ENCODE results near the gene NAA80. TPM values are rescaled to one million over a fixed set of nuclear protein-coding genes. Genes with fewer than 3 reads are reported as not detected.

Gene NAA80
- polyA plus RNA-seq, 3 donors: 2.3 to 21.3 (median 4.6) TPM

GRCh38 chr3:50345586-50346234 is 46.5 kb upstream of the NAA80 start, which contains the start of gene ZMYND10:
Gene ZMYND10, minus strand, starts transcription at chr3:50345732. Its CDS starts 153 bp downstream, at chr3:50345579.
- H3K36me3 ChIP-seq (replicated peaks in 1 of 2; ENCODE audit: control insufficient read depth in 1 of 2, insufficient read depth in 2 of 2, low read length in 2 of 2): peaks cover 9 to 16% of the 10 kb centered on the region in 2 donors
- no peak within 1 kb of the TSS for H3K9ac ChIP-seq (ENCODE audit: insufficient read depth, low read length, poor library complexity, severe bottlenecking)
- Mint-ChIP-seq H3K9me3 (no peaks in the 10 kb centered on the region), H3K27me3 (ENCODE audit: low read depth in 3 of 3) (no peaks in the 10 kb centered on the region), H3K4me1 (peaks cover 79% of the 10 kb centered on the region), H3K36me3 (peaks cover 17 to 18% of the 10 kb centered on the region in 2 donors), H3K4me3 (peak within 1 kb of the TSS; percentile 80 to 90), H3K27ac (peak within 1 kb of the TSS; percentile 70 to 89 (median 82))
- peak within 1 kb of the TSS; percentile 83 for H3K4me2 ChIP-seq (replicated peaks; ENCODE audit: extremely low read depth, low read length, poor library complexity, severe bottlenecking)
- peak; percentile 64 to 72 (median 70) for DNase-seq
- peak within 1 kb of the TSS; percentile 26 to 70 (median 42) for H3K4me3 ChIP-seq (replicated peaks in 1 of 3; ENCODE audit: low read depth in 2 of 3, low read length in 3 of 3)
- peaks cover 15% of the 10 kb centered on the region for H4K20me1 ChIP-seq (ENCODE audit: insufficient read depth, low read length)
- H3K4me1 ChIP-seq (ENCODE audit: control insufficient read depth in 1 of 2, insufficient read depth in 2 of 2, low read length in 2 of 2): peaks cover 59 to 79% of the 10 kb centered on the region in 2 donors
- WGBS (ENCODE audit: insufficient coverage): 7% methylated on average over 45 of the region's 45 CpGs
- TF ChIP-seq, protein P1, sequence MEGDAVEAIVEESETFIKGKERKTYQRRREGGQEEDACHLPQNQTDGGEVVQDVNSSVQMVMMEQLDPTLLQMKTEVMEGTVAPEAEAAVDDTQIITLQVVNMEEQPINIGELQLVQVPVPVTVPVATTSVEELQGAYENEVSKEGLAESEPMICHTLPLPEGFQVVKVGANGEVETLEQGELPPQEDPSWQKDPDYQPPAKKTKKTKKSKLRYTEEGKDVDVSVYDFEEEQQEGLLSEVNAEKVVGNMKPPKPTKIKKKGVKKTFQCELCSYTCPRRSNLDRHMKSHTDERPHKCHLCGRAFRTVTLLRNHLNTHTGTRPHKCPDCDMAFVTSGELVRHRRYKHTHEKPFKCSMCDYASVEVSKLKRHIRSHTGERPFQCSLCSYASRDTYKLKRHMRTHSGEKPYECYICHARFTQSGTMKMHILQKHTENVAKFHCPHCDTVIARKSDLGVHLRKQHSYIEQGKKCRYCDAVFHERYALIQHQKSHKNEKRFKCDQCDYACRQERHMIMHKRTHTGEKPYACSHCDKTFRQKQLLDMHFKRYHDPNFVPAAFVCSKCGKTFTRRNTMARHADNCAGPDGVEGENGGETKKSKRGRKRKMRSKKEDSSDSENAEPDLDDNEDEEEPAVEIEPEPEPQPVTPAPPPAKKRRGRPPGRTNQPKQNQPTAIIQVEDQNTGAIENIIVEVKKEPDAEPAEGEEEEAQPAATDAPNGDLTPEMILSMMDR (IDR thresholded peaks at IDR 0.05): no peak
- no peak within 1 kb of the TSS for H3K27ac ChIP-seq (ENCODE audit: low read depth in 1 of 2, low read length in 2 of 2)
- H3K9me3 ChIP-seq (replicated peaks in 1 of 2; ENCODE audit: control insufficient read depth in 1 of 2, insufficient read depth in 1 of 2, low read length in 2 of 2): no peaks in the 10 kb centered on the region
- H3K79me2 ChIP-seq (ENCODE audit: insufficient read depth, low read length): peaks cover 43% of the 10 kb centered on the region
- intact Hi-C loops (cut with micrococcal nuclease): loop anchor here (2.0 to 5.0 kb wide), 2 partner anchors 202 to 203 kb away; no protein-coding TSS in a partner anchor
- H2AFZ ChIP-seq (ENCODE audit: insufficient read depth, low read depth, low read length, poor library complexity, severe bottlenecking): peak within 1 kb of the TSS; percentile 67
- no peaks in the 10 kb centered on the region for H3K27me3 ChIP-seq (ENCODE audit: control insufficient read depth in 2 of 2, insufficient read depth in 2 of 2, low read length in 2 of 2)

GRCh38 chr3:50345008-50345407 is 45.8 kb upstream of the NAA80 start:
- H3K27me3 Mint-ChIP-seq (ENCODE audit: low read depth in 3 of 3): no peaks in the 10 kb centered on the region
- H3K9ac ChIP-seq (ENCODE audit: insufficient read depth, low read length, poor library complexity, severe bottlenecking): no peak overlapping the region

More at GRCh38 chr3:50345008-50345407, 45.8 kb upstream of the NAA80 start:
- Histone ChIP-seq H4K20me1 (ENCODE audit: insufficient read depth, low read length) (peaks cover 15% of the 10 kb centered on the region), H3K9me3 (replicated peaks in 1 of 2; ENCODE audit: control insufficient read depth in 1 of 2, insufficient read depth in 1 of 2, low read length in 2 of 2) (no peaks in the 10 kb centered on the region), H3K4me3 (replicated peaks in 1 of 3; ENCODE audit: low read depth in 2 of 3, low read length in 3 of 3) (peak overlapping the region in 2 of 3 experiments; percentile 42 to 70), H3K36me3 (replicated peaks in 1 of 2; ENCODE audit: control insufficient read depth in 1 of 2, insufficient read depth in 2 of 2, low read length in 2 of 2) (peaks cover 9 to 16% of the 10 kb centered on the region in 2 donors), H3K27me3 (ENCODE audit: control insufficient read depth in 2 of 2, insufficient read depth in 2 of 2, low read length in 2 of 2) (no peaks in the 10 kb centered on the region), H3K27ac (ENCODE audit: low read depth in 1 of 2, low read length in 2 of 2) (no peak overlapping the region), H2AFZ (ENCODE audit: insufficient read depth, low read depth, low read length, poor library complexity, severe bottlenecking) (no peak overlapping the region), H3K79me2 (ENCODE audit: insufficient read depth, low read length) (peaks cover 45% of the 10 kb centered on the region), H3K4me2 (replicated peaks; ENCODE audit: extremely low read depth, low read length, poor library complexity, severe bottlenecking) (peak overlapping the region; percentile 83), H3K4me1 (ENCODE audit: control insufficient read depth in 1 of 2, insufficient read depth in 2 of 2, low read length in 2 of 2) (peaks cover 57 to 79% of the 10 kb centered on the region in 2 donors)
- intact Hi-C loops (cut with micrococcal nuclease): loop anchor here in 1 of 2 donors (5.0 kb wide), 1 partner anchor 202 kb away; no protein-coding TSS in a partner anchor
- TF ChIP-seq, protein P1 (IDR thresholded peaks at IDR 0.05): no peak
- H3K4me1 Mint-ChIP-seq: peaks cover 75% of the 10 kb centered on the region
- no peaks in the 10 kb centered on the region for H3K9me3 Mint-ChIP-seq
- no peak overlapping the region for H3K27ac Mint-ChIP-seq
- H3K36me3 Mint-ChIP-seq: peaks cover 17 to 18% of the 10 kb centered on the region in 2 donors
- no peak for DNase-seq
- 86% methylated on average over 8 of the region's 8 CpGs for WGBS (ENCODE audit: insufficient coverage)
- no peak overlapping the region for H3K4me3 Mint-ChIP-seq
